ENCODE data around the gene LRRC42. TPM values are rescaled to one million over a fixed set of nuclear protein-coding genes. Genes with fewer than 3 reads are reported as not detected.
"Not testable (repeated sequence)": the region's sequence is repeated elsewhere in the genome, so short reads cannot be mapped to it uniquely, and the experiment has no call there.

LRRC42 gene
- total RNA-seq, 3 donors from 2014 or later, result 11.2 to 20.0 (median 17.7) TPM

- Histone ChIP-seq H3K4me3 (no peak overlapping the region), H3K9me3 (no peaks in the 10 kb centered on the region), H3K36me3 (peaks cover 4% of the 10 kb centered on the region), H3K4me1 (no peaks in the 10 kb centered on the region), H3K27ac (no peak overlapping the region), H3K27me3 (no peaks in the 10 kb centered on the region)
- DNase-seq (ENCODE audit: low spot score in 2 of 2), result no peak
- intact Hi-C loops (cut with DNase I; ENCODE audit: low total_unique reads), result no loop called here
- TF ChIP-seq POLR2A (IDR thresholded peaks at IDR 0.05), result no peak
- no peak for TF ChIP-seq POLR2AphosphoS5 (IDR thresholded peaks at IDR 0.05)
- TF ChIP-seq CTCF (IDR thresholded peaks at IDR 0.05), result no peak
Observed at GRCh38 chr1:53968125-53968513, 22.0 kb downstream of the LRRC42 start.

DNA sequence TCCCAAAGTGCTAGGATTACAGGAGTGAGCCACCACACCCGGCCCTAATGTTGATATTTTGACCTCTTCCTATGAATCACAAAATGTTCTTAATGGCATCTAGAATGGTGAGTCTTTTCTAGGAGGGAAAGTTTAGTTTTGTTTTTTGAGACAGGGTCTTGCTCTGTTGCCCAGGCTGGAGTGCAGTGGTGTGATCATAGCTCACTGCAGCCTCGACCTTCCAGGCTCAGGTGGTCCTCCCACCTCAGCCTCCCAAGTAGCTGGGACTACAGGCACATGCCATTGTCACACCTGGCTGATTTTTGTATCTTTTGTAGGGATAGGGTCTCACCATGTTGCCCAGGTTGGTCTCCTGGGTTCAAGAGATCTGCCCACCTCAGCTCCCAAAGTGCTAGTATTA lies 23.2 kb downstream of the LRRC42 start:
- H3K4me1 ChIP-seq; DNase-seq (ENCODE audit: low spot score in 2 of 2); H3K36me3 ChIP-seq; H3K9me3 ChIP-seq; H3K4me3 ChIP-seq; H3K27me3 ChIP-seq; intact Hi-C loops (cut with DNase I; ENCODE audit: low total_unique reads); H3K27ac ChIP-seq: not testable (repeated sequence)

DNA sequence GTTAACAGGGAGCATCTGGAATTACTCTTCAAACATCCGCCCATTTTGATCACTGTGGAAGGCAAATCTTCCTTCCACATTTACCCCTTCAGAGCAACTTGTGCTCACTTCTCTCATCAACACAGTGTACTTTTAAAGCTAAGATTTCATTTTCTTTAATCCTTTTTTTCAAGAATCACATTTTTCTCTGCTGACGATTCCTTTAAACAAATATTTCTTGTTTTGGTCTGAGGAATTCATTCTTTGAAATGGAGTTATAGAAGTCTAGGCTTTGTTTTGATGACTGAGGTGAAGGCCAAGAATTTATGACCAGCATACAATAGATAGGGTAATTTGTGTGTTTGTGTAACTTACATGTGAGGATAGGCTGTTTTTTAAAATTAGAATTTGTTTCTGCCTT lies 25.6 kb downstream of the LRRC42 start:
- no peak overlapping the region for H3K27ac ChIP-seq
- intact Hi-C loops (cut with DNase I; ENCODE audit: low total_unique reads), result no loop called here

GRCh38 chr1:53975861-53976260 lies 29.7 kb downstream of the LRRC42 start:
- TF ChIP-seq POLR2AphosphoS5 (IDR thresholded peaks at IDR 0.05), result no peak
- no peak for TF ChIP-seq POLR2A (IDR thresholded peaks at IDR 0.05)
- no peak for TF ChIP-seq CTCF (IDR thresholded peaks at IDR 0.05)
- no peak for DNase-seq (ENCODE audit: low spot score in 2 of 2)
- no peaks in the 10 kb centered on the region for H3K9me3 ChIP-seq
- no peaks in the 10 kb centered on the region for H3K27me3 ChIP-seq
- no peak overlapping the region for H3K27ac ChIP-seq
- no peaks in the 10 kb centered on the region for H3K36me3 ChIP-seq
- intact Hi-C loops (cut with DNase I; ENCODE audit: low total_unique reads), result no loop called here
- no peaks in the 10 kb centered on the region for H3K4me1 ChIP-seq
- H3K4me3 ChIP-seq, result no peak overlapping the region

More for the DNA sequence above, 25.6 kb downstream of the LRRC42 start:
- Histone ChIP-seq H3K36me3 (no peaks in the 10 kb centered on the region), H3K4me3 (no peak overlapping the region), H3K27me3 (no peaks in the 10 kb centered on the region), H3K4me1 (no peaks in the 10 kb centered on the region), H3K9me3 (no peaks in the 10 kb centered on the region)
- no peak for TF ChIP-seq POLR2A (IDR thresholded peaks at IDR 0.05)
- no peak for TF ChIP-seq CTCF (IDR thresholded peaks at IDR 0.05)
- TF ChIP-seq POLR2AphosphoS5 (IDR thresholded peaks at IDR 0.05), result no peak
- no peak for DNase-seq (ENCODE audit: low spot score in 2 of 2)

DNA sequence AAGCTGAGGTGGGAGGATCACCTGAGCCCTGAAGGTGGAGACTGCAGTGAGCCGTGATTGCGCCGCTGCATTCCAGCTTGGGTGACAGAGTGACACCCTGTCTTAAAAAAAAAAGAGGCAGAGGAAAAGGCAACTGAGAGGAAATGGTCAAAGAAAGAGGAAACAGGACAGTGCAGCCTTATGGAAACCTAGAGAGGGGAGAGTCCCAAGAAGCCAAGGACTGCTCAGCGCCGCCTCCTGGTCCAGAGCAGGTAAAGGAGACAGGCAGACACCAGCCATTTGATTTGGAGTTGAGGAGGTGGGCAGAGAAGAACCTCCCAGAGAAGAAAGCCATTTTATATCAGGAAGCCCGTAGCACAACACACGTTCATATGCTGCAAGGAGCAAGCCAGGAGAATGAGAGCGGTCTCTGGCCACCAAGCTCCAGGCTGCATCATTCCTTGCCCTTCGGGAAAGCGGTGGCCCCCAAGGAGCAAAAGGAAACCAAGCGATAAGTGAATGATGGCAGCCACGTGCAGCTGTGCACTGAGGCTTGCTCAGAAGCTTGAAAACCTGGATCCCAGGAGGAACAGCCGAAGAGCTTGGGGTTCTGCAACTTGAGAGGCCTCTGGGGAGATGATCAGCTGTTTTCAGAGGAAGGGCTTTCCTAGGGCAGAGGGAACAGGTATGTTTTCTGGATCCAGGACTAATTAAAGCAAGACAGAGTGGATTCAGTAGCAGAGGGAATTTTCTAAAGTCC lies 33.7 kb downstream of the LRRC42 start:
- no peak for DNase-seq (ENCODE audit: low spot score in 2 of 2)
- H3K4me3 ChIP-seq, result no peak overlapping the region
- no peaks in the 10 kb centered on the region for H3K36me3 ChIP-seq
- no peaks in the 10 kb centered on the region for H3K9me3 ChIP-seq
- no peaks in the 10 kb centered on the region for H3K4me1 ChIP-seq
- TF ChIP-seq CTCF (IDR thresholded peaks at IDR 0.05), result no peak
- TF ChIP-seq POLR2A (IDR thresholded peaks at IDR 0.05), result no peak
- no peak for TF ChIP-seq POLR2AphosphoS5 (IDR thresholded peaks at IDR 0.05)
- H3K27ac ChIP-seq, result no peak overlapping the region
- H3K27me3 ChIP-seq, result no peaks in the 10 kb centered on the region
- intact Hi-C loops (cut with DNase I; ENCODE audit: low total_unique reads), result no loop called here

All from breast epithelium (tissue), 4 donors.